ENCODE measurements around the gene CEP162.
"Not testable (repeated sequence)": the region's sequence is repeated elsewhere in the genome, so short reads cannot be mapped to it uniquely, and the experiment has no call there.

The CEP162 gene

GRCh38 chr6:84086545-84087429 is 140.7 kb downstream of the CEP162 start:
- no peak for DNase-seq (ENCODE audit: low read depth)

- no peak for DNase-seq (ENCODE audit: low read depth)
These were observed 141.4 kb downstream of the CEP162 start for GRCh38 chr6:84086056-84086455.

- DNase-seq (ENCODE audit: low read depth): not testable (repeated sequence)
These were observed 142.7 kb downstream of the CEP162 start for GRCh38 chr6:84084705-84085104.

GRCh38 chr6:84082689-84083265 is 144.7 kb downstream of the CEP162 start:
- no peak for DNase-seq (ENCODE audit: low read depth)

- DNase-seq (ENCODE audit: low read depth): no peak
These were observed 146.2 kb downstream of the CEP162 start for GRCh38 chr6:84081222-84081621.

- no peak for DNase-seq (ENCODE audit: low read depth)
These were observed 149.1 kb downstream of the CEP162 start for GRCh38 chr6:84078335-84078734.

- no peak for DNase-seq (ENCODE audit: low read depth)
These were observed 149.8 kb downstream of the CEP162 start for GRCh38 chr6:84077645-84078044.

- DNase-seq (ENCODE audit: low read depth): no peak
These were observed 152.3 kb downstream of the CEP162 start for GRCh38 chr6:84074988-84075781.
